HEK293T (cell line): ENCODE measurements around the gene MKLN1.

ENCODE experiments used
- ARNT ChIP-seq: fragments of 450-650 bp; IDR thresholded peaks from 2 replicates; pipeline ENCODE4 v1.6.1; 2017; ENCODE audit warnings: mild to moderate bottlenecking
- BHLHE40 ChIP-seq: fragments of 450-650 bp; IDR thresholded peaks from 2 replicates; pipeline ENCODE4 v1.6.1; 2016; ENCODE audit warnings: mild to moderate bottlenecking, moderate library complexity, borderline replicate concordance
- CTBP1 ChIP-seq: fragments of 450-650 bp; IDR thresholded peaks from 2 replicates; pipeline ENCODE4 v1.6.1; 2016; ENCODE audit warnings: borderline replicate concordance
- ELF4 ChIP-seq: fragments of 450-650 bp; IDR thresholded peaks from 2 replicates; pipeline ENCODE4 v1.6.1; 2017; ENCODE audit warnings: antibody characterized with exemption
- FOXK2 ChIP-seq: fragments of 450-650 bp; IDR thresholded peaks from 2 replicates; pipeline ENCODE4 v1.6.1; 2016; ENCODE audit warnings: mild to moderate bottlenecking
- FOXM1 ChIP-seq: fragments of 450-650 bp; IDR thresholded peaks from 2 replicates; pipeline ENCODE4 v1.6.1; 2017; ENCODE audit warnings: mild to moderate bottlenecking, borderline replicate concordance
- HDGF ChIP-seq: fragments of 450-650 bp; IDR thresholded peaks from 2 replicates; pipeline ENCODE4 v1.6.1; 2017; ENCODE audit warnings: antibody characterized with exemption, borderline replicate concordance
- L3MBTL2 ChIP-seq: fragments of 450-650 bp; conservative IDR thresholded peaks from 2 replicates; pipeline ENCODE4 v1.6.1; 2016; ENCODE audit warnings: mild to moderate bottlenecking
- NFRKB ChIP-seq: fragments of 450-650 bp; IDR thresholded peaks from 2 replicates; pipeline ENCODE4 v1.6.1; 2016; ENCODE audit warnings: mild to moderate bottlenecking, moderate library complexity
- PKNOX1 ChIP-seq: fragments of 450-650 bp; IDR thresholded peaks from 2 replicates; pipeline ENCODE4 v1.6.1; 2016
- SP1 ChIP-seq: fragments of 450-650 bp; IDR thresholded peaks from 2 replicates; pipeline ENCODE4 v1.6.1; 2017
- SUZ12 ChIP-seq: fragments of 450-650 bp; IDR thresholded peaks from 2 replicates; pipeline ENCODE4 v1.6.1; 2016; ENCODE audit warnings: mild to moderate bottlenecking
- TARDBP ChIP-seq: fragments of 450-650 bp; IDR thresholded peaks from 2 replicates; pipeline ENCODE4 v1.6.1; 2016

GRCh38 chr7:131497454-131497853 lies 169.8 kb downstream of the MKLN1 start:
- TF ChIP-seq TARDBP (no peak), FOXK2 (no peak), ARNT (no peak), SP1 (no peak), PKNOX1 (no peak), HDGF (no peak), FOXM1 (no peak), ELF4 (no peak), BHLHE40 (no peak), SUZ12 (no peak), CTBP1 (no peak), NFRKB (no peak), L3MBTL2 (no peak)
